GM10847 (cell line): ENCODE data around the gene HRH4.

Experiments used
- POLR2A ChIP-seq: IDR thresholded peaks from 2 replicates; pipeline ENCODE4 v1.6.1; 2011; ENCODE audit not compliant: insufficient read length; ENCODE audit errors: extremely low read depth

Gene HRH4

GRCh38 chr18:24488824-24489493 is 28.5 kb downstream of the HRH4 start:
- TF ChIP-seq POLR2A: no peak

DNA sequence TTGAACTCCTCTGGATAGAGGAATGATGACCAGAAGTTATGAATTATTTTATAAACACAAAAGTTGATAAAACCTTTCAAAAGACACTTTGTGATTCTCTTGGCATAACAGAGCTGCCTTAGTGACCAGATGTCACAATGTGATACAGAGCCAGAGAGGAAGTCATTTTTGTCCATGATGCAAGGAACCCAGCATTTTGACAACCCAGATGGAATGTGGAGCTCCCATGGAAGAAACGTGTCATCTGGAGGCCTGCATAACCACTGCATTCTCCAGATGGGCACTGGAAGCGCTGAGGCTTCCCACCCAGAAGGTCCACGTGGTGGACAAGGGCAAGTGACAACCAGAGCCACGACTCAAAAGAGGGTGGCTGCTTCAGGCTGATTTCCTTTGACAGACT is 30.1 kb downstream of the HRH4 start:
- TF ChIP-seq POLR2A: no peak

DNA sequence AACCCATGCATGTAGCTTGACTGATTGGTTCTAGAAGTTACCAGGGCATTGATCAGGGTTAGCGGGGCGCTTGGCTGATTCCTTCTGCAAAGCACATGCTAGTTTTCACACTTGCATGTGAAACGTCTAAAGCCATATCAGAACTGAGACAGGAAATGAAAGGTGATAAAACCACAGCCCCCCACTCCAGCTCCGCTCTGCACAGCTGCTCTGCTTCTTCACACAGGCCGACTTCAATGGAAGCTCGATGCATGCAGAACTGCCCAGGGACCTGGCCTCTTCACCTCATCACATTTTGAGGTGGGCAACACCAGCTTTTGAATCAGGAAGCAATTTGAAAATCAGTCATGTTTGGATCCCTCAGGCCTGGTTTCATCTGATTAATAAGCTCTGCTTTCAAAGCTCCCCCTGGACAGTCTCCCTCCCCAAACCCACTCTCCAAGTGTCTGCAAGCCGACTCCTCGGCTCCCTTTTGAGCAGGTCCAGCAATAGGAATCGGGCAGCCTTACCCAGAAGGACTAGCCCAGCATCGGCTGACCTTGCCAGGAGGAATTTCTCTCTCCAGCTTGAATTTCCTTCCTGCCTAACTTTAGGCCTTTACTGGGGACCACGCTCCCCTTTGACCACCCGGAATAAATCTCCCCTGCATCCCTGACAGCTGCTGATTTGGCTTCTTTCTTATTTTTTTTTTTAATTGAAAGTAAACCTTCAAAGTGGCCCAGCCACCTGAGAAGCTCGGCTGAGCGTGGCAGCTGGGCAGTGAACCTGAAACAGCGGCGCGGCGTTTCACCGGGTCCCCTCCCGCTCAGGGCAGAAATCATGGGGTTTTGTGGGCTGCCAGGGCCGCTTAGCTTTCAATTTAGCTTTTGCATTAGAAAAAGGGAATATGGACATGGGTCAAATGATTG is 31.7 kb downstream of the HRH4 start:
- TF ChIP-seq POLR2A: no peak

- TF ChIP-seq POLR2A: no peak
Observed at GRCh38 chr18:24494586-24494985, 34.1 kb downstream of the HRH4 start.

DNA sequence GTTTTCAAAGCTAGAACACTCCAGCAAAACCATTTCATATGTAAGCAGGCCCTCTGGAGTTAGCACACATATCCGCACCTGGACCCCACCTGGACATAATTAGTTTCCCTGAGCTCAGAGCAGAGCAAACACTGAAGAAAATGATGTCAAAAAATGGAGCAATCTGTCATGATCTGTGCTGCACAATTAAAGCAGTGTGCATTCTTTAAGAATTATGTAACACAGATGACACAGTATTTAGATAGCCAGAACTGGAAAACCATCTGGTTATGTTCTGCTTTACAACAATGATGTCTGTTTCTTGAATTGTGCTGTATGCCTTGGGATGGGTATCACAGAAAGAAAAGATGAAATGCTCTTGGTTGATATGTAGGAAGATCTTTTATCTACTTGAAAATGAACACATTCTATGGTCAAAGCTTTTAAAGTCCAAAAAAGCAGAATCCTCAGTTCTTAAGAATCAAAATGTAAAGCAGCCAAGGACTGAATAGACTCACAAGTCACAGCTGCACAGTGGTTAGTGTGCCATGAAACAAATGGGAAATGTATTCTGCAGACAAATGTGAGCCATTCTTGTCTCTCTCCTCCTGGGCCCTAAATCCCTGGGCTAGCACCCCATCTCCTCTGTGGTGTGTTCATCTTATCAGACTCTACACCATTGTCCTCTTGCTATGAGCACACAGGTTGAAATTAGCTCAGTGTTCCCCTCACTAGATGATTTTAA is 36.8 kb downstream of the HRH4 start:
- TF ChIP-seq POLR2A: no peak

- no peak for TF ChIP-seq POLR2A
Observed at GRCh38 chr18:24499814-24500213, 39.4 kb downstream of the HRH4 start.

DNA sequence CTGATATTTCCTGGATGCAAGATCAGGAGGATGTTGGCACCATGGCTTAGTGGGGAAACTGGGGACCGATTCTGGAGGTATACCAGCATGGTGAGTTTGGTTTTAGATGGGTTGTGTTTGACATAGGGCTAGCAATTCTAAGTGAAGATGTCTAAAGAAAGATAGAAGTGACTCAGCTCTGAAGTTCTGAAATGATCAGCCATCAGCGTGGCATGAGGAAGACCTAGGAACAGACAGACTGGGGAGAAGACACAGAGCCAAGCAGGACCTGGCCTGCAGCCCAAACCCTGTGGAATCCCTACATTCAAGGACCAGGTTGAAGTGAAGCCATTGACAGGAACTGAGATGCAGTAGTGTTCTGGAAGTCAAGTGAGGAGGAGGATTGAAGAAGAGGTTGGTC is 39.8 kb downstream of the HRH4 start:
- no peak for TF ChIP-seq POLR2A

DNA sequence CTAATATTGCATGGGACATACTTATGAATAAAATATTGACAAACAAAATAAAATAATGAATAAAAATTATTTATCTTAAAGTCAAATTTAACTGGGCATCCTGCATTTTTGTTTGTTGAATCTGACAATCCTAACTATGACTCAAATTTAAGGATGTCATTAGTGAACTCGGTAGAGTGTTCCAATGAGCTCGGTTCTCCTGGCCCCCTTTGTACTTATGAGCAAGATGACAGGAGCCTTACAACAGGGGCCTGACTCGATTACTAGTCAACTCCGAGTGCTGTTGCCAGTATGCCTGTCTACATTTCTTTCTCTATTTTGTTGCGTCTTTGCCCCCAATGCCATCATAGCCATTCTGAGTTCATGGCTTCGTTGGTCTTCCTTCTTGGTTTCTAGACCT is 40.3 kb downstream of the HRH4 start:
- TF ChIP-seq POLR2A: no peak

GRCh38 chr18:24502667-24503523 is 42.5 kb downstream of the HRH4 start:
- no peak for TF ChIP-seq POLR2A

DNA sequence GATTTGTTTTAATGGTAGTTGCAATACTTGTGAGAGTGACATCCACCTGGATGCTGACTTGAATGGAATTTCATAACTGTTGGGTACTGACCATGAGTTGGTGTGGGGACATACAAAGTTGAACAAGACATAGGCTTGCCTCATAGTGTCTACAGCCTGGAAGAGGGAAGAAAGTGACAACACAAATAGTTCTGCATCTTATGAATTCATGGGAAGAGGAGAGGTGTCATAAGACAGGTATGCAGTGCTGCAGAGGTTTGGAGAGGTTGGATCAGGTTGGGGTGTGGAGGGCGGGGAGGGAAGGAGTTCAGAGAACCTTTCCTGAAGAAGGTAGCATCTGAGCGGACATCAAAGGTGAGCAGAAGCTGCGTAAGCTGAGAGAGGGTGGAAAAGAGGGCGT is 44.0 kb downstream of the HRH4 start:
- no peak for TF ChIP-seq POLR2A

- TF ChIP-seq POLR2A: no peak
Observed at GRCh38 chr18:24506175-24506574, 45.7 kb downstream of the HRH4 start.

GRCh38 chr18:24509435-24509834 is 49.0 kb downstream of the HRH4 start:
- TF ChIP-seq POLR2A: no peak

DNA sequence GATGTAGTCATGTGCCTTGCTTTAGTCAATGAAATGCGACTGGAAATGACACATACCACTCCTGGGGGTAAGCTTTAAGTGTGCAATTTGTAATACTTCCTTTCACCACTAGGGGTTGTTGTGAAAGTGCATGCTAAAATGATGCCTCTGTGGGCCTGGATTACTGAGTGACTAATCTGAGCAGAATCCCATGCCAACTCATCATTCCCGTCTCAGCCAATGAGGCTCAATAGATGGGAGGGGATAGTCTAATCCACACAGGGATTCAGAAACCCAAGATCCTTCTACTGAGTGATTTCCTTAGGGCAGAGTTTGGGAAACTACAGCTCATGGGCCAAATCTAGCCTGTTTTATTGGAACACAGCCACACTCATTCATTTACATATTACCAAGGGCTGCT is 54.0 kb downstream of the HRH4 start:
- TF ChIP-seq POLR2A: no peak

- TF ChIP-seq POLR2A: no peak
Observed at GRCh38 chr18:24515721-24516120, 55.3 kb downstream of the HRH4 start.

DNA sequence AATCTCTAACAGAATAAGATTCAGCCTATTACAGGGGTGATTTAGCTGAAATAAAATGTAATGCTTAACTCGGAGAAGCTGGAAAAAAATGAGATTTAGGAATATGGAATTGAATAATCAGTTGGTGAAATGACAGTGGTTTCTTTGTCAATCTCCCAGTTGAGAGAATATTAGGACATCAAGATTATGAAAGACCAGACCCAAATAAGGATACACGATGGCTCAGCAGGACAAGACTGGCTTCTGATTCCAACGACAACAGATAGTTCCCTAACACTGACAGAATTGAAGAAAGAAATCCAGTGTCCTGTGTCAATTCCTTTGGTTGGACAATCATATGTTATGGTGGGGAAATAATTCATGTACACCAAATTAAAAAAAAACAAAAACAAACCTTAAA is 55.8 kb downstream of the HRH4 start:
- TF ChIP-seq POLR2A: no peak
